ENCODE data around the gene HOTAIR.

The HOTAIR gene

GRCh38 chr12:54000116-54001114 lies 25.7 kb upstream of the HOTAIR start, which contains the start of gene HOXC9:
Gene HOXC9, plus strand, starts transcription at chr12:54000161. Its CDS starts 28 bp downstream, at chr12:54000189.
- H3K36me3 ChIP-seq (replicated peaks): no peaks in the 10 kb centered on the region
- in situ Hi-C loops (cut with HindIII; ENCODE audit: low pct_ligation_motif_present, low sequenced_read_pairs): loop anchor here (25.0 kb wide), 1 partner anchor 212 kb away; no protein-coding TSS in a partner anchor
- H3K27me3 ChIP-seq (replicated peaks): peaks cover 95% of the 10 kb centered on the region
- no peak within 1 kb of the TSS for H3K4me3 ChIP-seq (ENCODE audit: low read depth, low read length)
- DNase-seq: no peak
- H3K27ac ChIP-seq: no peak within 1 kb of the TSS
- TF ChIP-seq CTCF (IDR thresholded peaks at IDR 0.05; ENCODE audit: low read depth, low read length, missing control alignments): no peak

- Histone ChIP-seq H3K27ac (no peak overlapping the region), H3K4me3 (ENCODE audit: low read depth, low read length) (no peak overlapping the region), H3K27me3 (replicated peaks) (peaks cover 95% of the 10 kb centered on the region), H3K36me3 (replicated peaks) (no peaks in the 10 kb centered on the region)
- in situ Hi-C loops (cut with HindIII; ENCODE audit: low pct_ligation_motif_present, low sequenced_read_pairs): loop anchor here (25.0 kb wide), 1 partner anchor 213 kb away; no protein-coding TSS in a partner anchor
- TF ChIP-seq CTCF (IDR thresholded peaks at IDR 0.05; ENCODE audit: low read depth, low read length, missing control alignments): no peak
- no peak for DNase-seq
These were observed 24.9 kb upstream of the HOTAIR start for GRCh38 chr12:53999559-54000115.

- Histone ChIP-seq H3K27me3 (replicated peaks) (peaks cover 95% of the 10 kb centered on the region), H3K36me3 (replicated peaks) (no peaks in the 10 kb centered on the region), H3K27ac (no peak overlapping the region), H3K4me3 (ENCODE audit: low read depth, low read length) (no peak overlapping the region)
- DNase-seq: no peak
- no peak for TF ChIP-seq CTCF (IDR thresholded peaks at IDR 0.05; ENCODE audit: low read depth, low read length, missing control alignments)
- in situ Hi-C loops (cut with HindIII; ENCODE audit: low pct_ligation_motif_present, low sequenced_read_pairs): no loop called here
These were observed 24.1 kb upstream of the HOTAIR start for GRCh38 chr12:53998900-53999236.

- no peaks in the 10 kb centered on the region for H3K36me3 ChIP-seq (replicated peaks)
- DNase-seq: no peak
- in situ Hi-C loops (cut with HindIII; ENCODE audit: low pct_ligation_motif_present, low sequenced_read_pairs): no loop called here
- no peak for TF ChIP-seq CTCF (IDR thresholded peaks at IDR 0.05; ENCODE audit: low read depth, low read length, missing control alignments)
- H3K4me3 ChIP-seq (ENCODE audit: low read depth, low read length): no peak overlapping the region
- H3K27ac ChIP-seq: no peak overlapping the region
- H3K27me3 ChIP-seq (replicated peaks): peaks cover 96% of the 10 kb centered on the region
These were observed 23.6 kb upstream of the HOTAIR start for GRCh38 chr12:53998110-53998899.

GRCh38 chr12:53997204-53998109 lies 22.7 kb upstream of the HOTAIR start:
- H3K4me3 ChIP-seq (ENCODE audit: low read depth, low read length): no peak overlapping the region

More at GRCh38 chr12:53997204-53998109, 22.7 kb upstream of the HOTAIR start:
- no peak overlapping the region for H3K27ac ChIP-seq
- in situ Hi-C loops (cut with HindIII; ENCODE audit: low pct_ligation_motif_present, low sequenced_read_pairs): no loop called here
- DNase-seq: no peak
- peaks cover 94% of the 10 kb centered on the region for H3K27me3 ChIP-seq (replicated peaks)
- no peaks in the 10 kb centered on the region for H3K36me3 ChIP-seq (replicated peaks)
- TF ChIP-seq CTCF (IDR thresholded peaks at IDR 0.05; ENCODE audit: low read depth, low read length, missing control alignments): no peak
